ENCODE data around the gene MARK3. TPM values are rescaled to one million over a fixed set of nuclear protein-coding genes. Genes with fewer than 3 reads are reported as not detected.

MARK3 gene
- total and polyA plus RNA-seq, 2 donors (not counting 1 experiment from before 2014, with no cell fraction given) = 73.0 to 142 TPM

DNA sequence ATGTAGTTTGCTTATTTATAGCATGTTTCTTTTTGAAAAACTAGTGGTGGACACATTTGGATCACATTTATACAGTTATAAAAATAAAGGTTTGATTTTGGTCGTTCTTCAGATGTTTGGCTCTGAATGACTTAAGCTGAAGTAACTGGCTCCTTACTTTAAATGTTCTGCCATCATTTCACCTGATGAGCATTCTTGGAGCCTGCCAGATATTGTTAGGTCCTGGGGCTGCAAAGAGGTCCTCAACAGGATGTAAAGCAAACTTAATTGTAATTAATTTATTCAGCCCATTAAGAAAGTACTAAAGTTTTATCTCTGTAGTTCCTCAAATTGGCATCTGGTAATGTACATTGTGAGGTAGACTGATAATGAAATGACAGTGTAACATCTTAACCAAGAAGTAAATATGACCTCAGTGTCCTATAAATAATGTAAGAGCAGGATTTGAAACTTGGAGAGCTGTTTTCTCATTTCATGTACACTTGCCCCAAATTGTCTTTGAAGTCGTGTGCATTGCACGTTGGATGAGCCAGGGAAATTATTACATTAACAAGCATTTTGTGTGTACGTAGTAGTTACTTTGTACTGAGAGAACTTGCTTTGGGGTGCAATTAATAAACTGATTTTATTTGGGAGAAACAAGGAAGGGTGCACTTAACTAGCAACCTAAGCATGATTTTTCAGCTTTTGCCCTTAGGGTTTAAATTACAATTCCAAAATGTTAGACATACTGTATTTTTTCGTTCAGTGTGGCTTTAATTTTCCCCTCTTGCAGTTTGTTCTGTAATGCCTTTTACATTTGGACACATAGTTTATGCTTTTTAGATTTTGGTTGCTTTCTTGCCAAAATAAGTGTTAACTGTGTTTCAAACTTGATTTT lies 43.7 kb upstream of the MARK3 start:
- no peak overlapping the region for H2AFZ ChIP-seq (ENCODE audit: insufficient read depth, low read depth, low read length, poor library complexity, severe bottlenecking)
- no peak overlapping the region for H3K4me2 ChIP-seq (replicated peaks; ENCODE audit: low read depth, low read length, poor library complexity, severe bottlenecking)
- Mint-ChIP-seq H3K9me3 (ENCODE audit: insufficient read depth) (no peaks in the 10 kb centered on the region), H3K4me1 (peaks cover 24% of the 10 kb centered on the region), H3K27me3 (no peaks in the 10 kb centered on the region), H3K27ac (no peak overlapping the region), H3K4me3 (no peak overlapping the region)
- no peaks in the 10 kb centered on the region for H3K27me3 ChIP-seq (replicated peaks in 1 of 4; ENCODE audit: control extremely low read depth in 1 of 4, control insufficient read depth in 3 of 4, insufficient read depth in 4 of 4, low read length in 3 of 4)
- H3K36me3 ChIP-seq (replicated peaks in 1 of 2; ENCODE audit: control extremely low read depth in 1 of 2, control insufficient read depth in 1 of 2, extremely low read depth in 1 of 2, insufficient read depth in 2 of 2, low read length in 1 of 2) = peaks cover 10 to 85% of the 10 kb centered on the region in 2 experiments
- H3K4me1 ChIP-seq (ENCODE audit: control insufficient read depth in 2 of 2, insufficient read depth in 2 of 2, low read length in 2 of 2) = peaks cover 1 to 2% of the 10 kb centered on the region in 2 donors
- ChIA-PET POLR2A (no interaction called here), CTCF (no interaction called here)
- TF ChIP-seq CTCF (IDR thresholded peaks at IDR 0.05) (no peak), EZH2 (IDR thresholded peaks at IDR 0.05; ENCODE audit: borderline replicate concordance, insufficient read depth, low read depth, low read length, poor library complexity, severe bottlenecking) (no peak)
- 83% methylated on average over 1 of the region's 5 CpGs for whole genome bisulfite sequencing (ENCODE audit: insufficient coverage)
- H4K20me1 ChIP-seq (ENCODE audit: control insufficient read depth, insufficient read depth, low read length, poor library complexity, severe bottlenecking) = peaks cover 50% of the 10 kb centered on the region
- DNase-seq (no peak), ATAC-seq (ENCODE audit: low read depth) (no peak)
- no peak overlapping the region for H3K4me3 ChIP-seq (ENCODE audit: control extremely low read depth in 1 of 5, extremely low read depth in 1 of 5, insufficient read depth in 1 of 5, low read depth in 2 of 5, low read length in 4 of 5)
- H3K79me2 ChIP-seq (ENCODE audit: control insufficient read depth, insufficient read depth, low read length) = peaks cover 26% of the 10 kb centered on the region
- no peaks in the 10 kb centered on the region for H3K9me3 ChIP-seq (ENCODE audit: control extremely low read depth in 1 of 3, control insufficient read depth in 2 of 3, insufficient read depth in 1 of 3, low read length in 2 of 3)
- intact Hi-C loops (cut with micrococcal nuclease) = no loop called here
- no peak overlapping the region for H3K9ac ChIP-seq (ENCODE audit: low read length)
- no peak overlapping the region for H3K27ac ChIP-seq (ENCODE audit: low read length in 2 of 2)

Measured in B cell (primary cell).